ENCODE measurements around the gene MAP3K10.

GRCh38 chr19:40232479-40232878 is 41.3 kb downstream of the MAP3K10 start:
- TF ChIP-seq, protein P1, sequence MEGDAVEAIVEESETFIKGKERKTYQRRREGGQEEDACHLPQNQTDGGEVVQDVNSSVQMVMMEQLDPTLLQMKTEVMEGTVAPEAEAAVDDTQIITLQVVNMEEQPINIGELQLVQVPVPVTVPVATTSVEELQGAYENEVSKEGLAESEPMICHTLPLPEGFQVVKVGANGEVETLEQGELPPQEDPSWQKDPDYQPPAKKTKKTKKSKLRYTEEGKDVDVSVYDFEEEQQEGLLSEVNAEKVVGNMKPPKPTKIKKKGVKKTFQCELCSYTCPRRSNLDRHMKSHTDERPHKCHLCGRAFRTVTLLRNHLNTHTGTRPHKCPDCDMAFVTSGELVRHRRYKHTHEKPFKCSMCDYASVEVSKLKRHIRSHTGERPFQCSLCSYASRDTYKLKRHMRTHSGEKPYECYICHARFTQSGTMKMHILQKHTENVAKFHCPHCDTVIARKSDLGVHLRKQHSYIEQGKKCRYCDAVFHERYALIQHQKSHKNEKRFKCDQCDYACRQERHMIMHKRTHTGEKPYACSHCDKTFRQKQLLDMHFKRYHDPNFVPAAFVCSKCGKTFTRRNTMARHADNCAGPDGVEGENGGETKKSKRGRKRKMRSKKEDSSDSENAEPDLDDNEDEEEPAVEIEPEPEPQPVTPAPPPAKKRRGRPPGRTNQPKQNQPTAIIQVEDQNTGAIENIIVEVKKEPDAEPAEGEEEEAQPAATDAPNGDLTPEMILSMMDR (conservative IDR thresholded peaks at IDR 0.05) = no peak
- TF ChIP-seq ZFX (IDR thresholded peaks at IDR 0.05) = no peak
